HUES6 (cell line): Measurements from ENCODE around the gene MINDY3.

ENCODE experiments used
- H3K27ac ChIP-seq: 2 replicates; pipeline ENCODE4 v1.7.0; 2013; ENCODE audit warnings: low read depth, mild to moderate bottlenecking, low read length, inconsistent platforms
- H3K27me3 ChIP-seq: 2 replicates; pipeline ENCODE4 v1.6.1; 2013; ENCODE audit warnings: low read length; ENCODE audit not compliant: control insufficient read depth, insufficient read depth
- H3K36me3 ChIP-seq: 2 replicates; pipeline ENCODE4 v1.6.1; 2013; ENCODE audit warnings: low read length; ENCODE audit not compliant: control insufficient read depth, insufficient read depth
- H3K4me1 ChIP-seq: 2 replicates; pipeline ENCODE4 v1.6.1; 2013; ENCODE audit warnings: low read length; ENCODE audit not compliant: control insufficient read depth, insufficient read depth
- H3K4me3 ChIP-seq: 2 replicates; pipeline ENCODE4 v1.5.1; 2013; ENCODE audit warnings: low read depth, low read length
- H3K9ac ChIP-seq: one replicate; pipeline ENCODE4 v1.6.1; 2013; ENCODE audit warnings: mild to moderate bottlenecking, low read length
- H3K9me3 ChIP-seq: 2 replicates; pipeline ENCODE4 v1.6.1; 2013; ENCODE audit warnings: low read depth, low read length; ENCODE audit not compliant: control insufficient read depth, insufficient read depth

The MINDY3 gene

GRCh38 chr10:15735763-15736162, 124.5 kb downstream of the MINDY3 start:
- Histone ChIP-seq H3K27me3 (no peaks in the 10 kb centered on the region), H3K9ac (no peak overlapping the region), H3K4me3 (no peak overlapping the region), H3K36me3 (no peaks in the 10 kb centered on the region), H3K4me1 (peaks cover 5% of the 10 kb centered on the region; the same call in 1 of the 2 replicates), H3K27ac (no peak overlapping the region), H3K9me3 (peaks cover 7% of the 10 kb centered on the region; the same call in 1 of the 2 replicates)

GRCh38 chr10:15730341-15730740, 130.0 kb downstream of the MINDY3 start:
- Histone ChIP-seq H3K4me3 (no peak overlapping the region), H3K9me3 (peaks cover 7% of the 10 kb centered on the region; the same call in 1 of the 2 replicates), H3K9ac (no peak overlapping the region), H3K4me1 (no peaks in the 10 kb centered on the region), H3K36me3 (no peaks in the 10 kb centered on the region), H3K27ac (no peak overlapping the region), H3K27me3 (no peaks in the 10 kb centered on the region)

- Histone ChIP-seq H3K9ac (no peak overlapping the region), H3K36me3 (no peaks in the 10 kb centered on the region)
These were observed 130.4 kb downstream of the MINDY3 start for GRCh38 chr10:15729890-15730289.

More at GRCh38 chr10:15729890-15730289, 130.4 kb downstream of the MINDY3 start:
- Histone ChIP-seq H3K27me3 (no peaks in the 10 kb centered on the region), H3K9me3 (peaks cover 7% of the 10 kb centered on the region; the same call in 1 of the 2 replicates), H3K27ac (no peak overlapping the region), H3K4me3 (no peak overlapping the region), H3K4me1 (no peaks in the 10 kb centered on the region)
